ENCODE results near the gene CD69. TPM values are rescaled to one million over a fixed set of nuclear protein-coding genes. Genes with fewer than 3 reads are reported as not detected.
"Not testable (repeated sequence)": the region's sequence is repeated elsewhere in the genome, so short reads cannot be mapped to it uniquely, and the experiment has no call there.

Gene CD69
- total RNA-seq, 3 donors from 2014 or later (not counting 1 experiment from before 2014, with no cell fraction given), result 739 to 1,541 (median 990) TPM

- peak overlapping the region; percentile 82 for H3K27ac ChIP-seq (ENCODE audit: low read length)
- Mint-ChIP-seq H3K36me3 (no peaks in the 10 kb centered on the region), H3K4me1 (peaks cover 52 to 53% of the 10 kb centered on the region in 2 donors), H3K27me3 (ENCODE audit: low read depth in 2 of 2) (no peaks in the 10 kb centered on the region), H3K9me3 (no peaks in the 10 kb centered on the region), H3K27ac (peak overlapping the region; percentile 84 to 85), H3K4me3 (peak overlapping the region; percentile 86)
- no peaks in the 10 kb centered on the region for H3K36me3 ChIP-seq (ENCODE audit: control insufficient read depth, insufficient read depth, low read length)
- H3K27me3 ChIP-seq (ENCODE audit: control insufficient read depth, insufficient read depth, low read length), result no peaks in the 10 kb centered on the region
- peak; percentile 60 to 93 for DNase-seq
- peak; percentile 71 to 88 (median 82) for ATAC-seq
- H3K4me1 ChIP-seq (ENCODE audit: control insufficient read depth, insufficient read depth, low read length), result peaks cover 32% of the 10 kb centered on the region
- no peaks in the 10 kb centered on the region for H3K9me3 ChIP-seq (ENCODE audit: control insufficient read depth, insufficient read depth, low read length)
- WGBS (ENCODE audit: insufficient coverage), result 0% methylated on average over 3 of the region's 4 CpGs
- TF ChIP-seq CTCF (IDR thresholded peaks at IDR 0.05), result no peak
- intact Hi-C loops (cut with micrococcal nuclease), result loop anchor here (1.0 kb wide), 1 partner anchor 90 kb away; no protein-coding TSS in a partner anchor
- peak overlapping the region; percentile 21 for H3K4me3 ChIP-seq (ENCODE audit: low read length)
Measured at GRCh38 chr12:9741726-9742125, 19.0 kb downstream of the CD69 start.

GRCh38 chr12:9740106-9740750, 20.5 kb downstream of the CD69 start:
- peaks cover 53 to 55% of the 10 kb centered on the region in 2 donors for H3K4me1 Mint-ChIP-seq
- no peak overlapping the region for H3K4me3 ChIP-seq (ENCODE audit: low read length)
- no peaks in the 10 kb centered on the region for H3K9me3 ChIP-seq (ENCODE audit: control insufficient read depth, insufficient read depth, low read length)
- peak overlapping the region; percentile 85 for H3K4me3 Mint-ChIP-seq
- no peaks in the 10 kb centered on the region for H3K9me3 Mint-ChIP-seq
- H3K27me3 ChIP-seq (ENCODE audit: control insufficient read depth, insufficient read depth, low read length), result no peaks in the 10 kb centered on the region
- H3K27ac Mint-ChIP-seq, result peak overlapping the region; percentile 80 to 81
- WGBS (ENCODE audit: insufficient coverage), result 86% methylated on average over 6 of the region's 7 CpGs
- ATAC-seq (peak in 1 of 3 donors; percentile 29), DNase-seq (peak in 1 of 2 donors; percentile 65)
- no peaks in the 10 kb centered on the region for H3K27me3 Mint-ChIP-seq (ENCODE audit: low read depth in 2 of 2)
- peak overlapping the region; percentile 43 for H3K27ac ChIP-seq (ENCODE audit: low read length)
- no peaks in the 10 kb centered on the region for H3K36me3 Mint-ChIP-seq
- H3K4me1 ChIP-seq (ENCODE audit: control insufficient read depth, insufficient read depth, low read length), result peaks cover 32% of the 10 kb centered on the region
- intact Hi-C loops (cut with micrococcal nuclease), result no loop called here
- H3K36me3 ChIP-seq (ENCODE audit: control insufficient read depth, insufficient read depth, low read length), result no peaks in the 10 kb centered on the region
- no peak for TF ChIP-seq CTCF (IDR thresholded peaks at IDR 0.05)

GRCh38 chr12:9739404-9740105, 21.1 kb downstream of the CD69 start:
- H3K36me3 ChIP-seq (ENCODE audit: control insufficient read depth, insufficient read depth, low read length); H3K4me3 ChIP-seq (ENCODE audit: low read length); DNase-seq; H3K36me3 Mint-ChIP-seq; intact Hi-C loops (cut with micrococcal nuclease); H3K27me3 Mint-ChIP-seq (ENCODE audit: low read depth in 2 of 2); ATAC-seq; H3K9me3 Mint-ChIP-seq; H3K9me3 ChIP-seq (ENCODE audit: control insufficient read depth, insufficient read depth, low read length); H3K27me3 ChIP-seq (ENCODE audit: control insufficient read depth, insufficient read depth, low read length): not testable (repeated sequence)
- Histone ChIP-seq H3K27ac (ENCODE audit: low read length) (peak overlapping the region; percentile 43), H3K4me1 (ENCODE audit: control insufficient read depth, insufficient read depth, low read length) (peaks cover 32% of the 10 kb centered on the region)
- H3K4me3 Mint-ChIP-seq, result peak overlapping the region; percentile 85
- 86% methylated on average over 54 of the region's 54 CpGs for WGBS (ENCODE audit: insufficient coverage)
- H3K27ac Mint-ChIP-seq, result peak overlapping the region; percentile 80 to 81
- peaks cover 53 to 55% of the 10 kb centered on the region in 2 donors for H3K4me1 Mint-ChIP-seq

- H3K4me1 ChIP-seq (ENCODE audit: control insufficient read depth, insufficient read depth, low read length), result peaks cover 32% of the 10 kb centered on the region
- H3K36me3 Mint-ChIP-seq; H3K9me3 ChIP-seq (ENCODE audit: control insufficient read depth, insufficient read depth, low read length); H3K4me3 ChIP-seq (ENCODE audit: low read length); H3K27ac ChIP-seq (ENCODE audit: low read length); H3K27me3 Mint-ChIP-seq (ENCODE audit: low read depth in 2 of 2); DNase-seq; H3K9me3 Mint-ChIP-seq; H3K36me3 ChIP-seq (ENCODE audit: control insufficient read depth, insufficient read depth, low read length); intact Hi-C loops (cut with micrococcal nuclease); H3K4me3 Mint-ChIP-seq; H3K27me3 ChIP-seq (ENCODE audit: control insufficient read depth, insufficient read depth, low read length); ATAC-seq: not testable (repeated sequence)
- Mint-ChIP-seq H3K4me1 (peaks cover 53 to 55% of the 10 kb centered on the region in 2 donors), H3K27ac (peak overlapping the region; percentile 45 to 81)
- WGBS (ENCODE audit: insufficient coverage), result 87% methylated on average over 14 of the region's 14 CpGs
Measured at GRCh38 chr12:9738905-9739304, 21.8 kb downstream of the CD69 start.
